ENCODE results near the gene ESCO1. TPM values are rescaled to one million over a fixed set of nuclear protein-coding genes. Genes with fewer than 3 reads are reported as not detected.

ESCO1 gene
- total and polyA plus RNA-seq, 11 donors, result 7.0 to 11.1 (median 9.1) TPM

DNA sequence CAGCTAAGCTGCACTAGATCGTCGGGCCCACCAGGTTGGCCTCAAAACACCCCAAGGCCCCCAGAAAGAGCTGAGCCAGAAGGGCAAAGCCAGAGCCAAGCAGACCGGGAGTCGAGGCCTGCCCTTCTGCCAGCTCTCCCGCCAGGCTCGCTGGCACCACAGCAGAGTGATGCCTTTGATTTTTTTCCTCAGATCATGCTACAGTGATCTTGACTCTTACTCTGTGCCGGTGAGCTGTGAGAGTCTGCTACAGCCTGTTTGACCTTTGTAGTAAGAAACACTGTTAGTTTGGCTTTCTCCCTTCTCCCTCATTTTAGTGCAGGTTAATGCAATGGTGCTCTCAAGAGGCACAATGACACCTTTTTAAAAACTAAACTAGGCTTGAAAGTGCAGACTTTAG lies 97.8 kb downstream of the ESCO1 start:
- peaks cover 0 to 3% (median 0%) of the 10 kb centered on the region in 9 donors for H3K36me3 ChIP-seq
- H3K27me3 ChIP-seq, result no peaks in the 10 kb centered on the region
- H3K4me1 ChIP-seq, result no peaks in the 10 kb centered on the region
- intact Hi-C loops (cut with DNase I), result loop anchor here in 1 of 10 donors (10.0 kb wide), 2 partner anchors 58 to 278 kb away; no protein-coding TSS in a partner anchor
- TF ChIP-seq CTCF (IDR thresholded peaks at IDR 0.05) (no peak), POLR2A (IDR thresholded peaks at IDR 0.05) (no peak)
- H3K9me3 ChIP-seq, result no peaks in the 10 kb centered on the region
- 66 to 81% (median 79%) methylated on average over 7 of the region's 7 CpGs for WGBS, 4 donors
- H3K27ac ChIP-seq, result no peak overlapping the region
- no peak for DNase-seq
- no peak overlapping the region for H3K4me3 ChIP-seq
- ATAC-seq, result no peak

- intact Hi-C loops (cut with DNase I), result loop anchor here in 3 of 10 donors (10.0 kb wide), 4 partner anchors 55 to 355 kb away; partner anchors contain the start of gene ESCO1 (in 1 of the 3)
- TF ChIP-seq CTCF (IDR thresholded peaks at IDR 0.05), result no peak
- no peak for TF ChIP-seq POLR2A (IDR thresholded peaks at IDR 0.05)
- 80 to 94% (median 88%) methylated on average over 3 to 16 of the region's 16 CpGs for WGBS, 4 donors
- ATAC-seq (peak in 1 of 4 donors; percentile 33), DNase-seq (no peak)
- Histone ChIP-seq H3K4me1 (no peaks in the 10 kb centered on the region), H3K27ac (no peak overlapping the region), H3K4me3 (no peak overlapping the region), H3K27me3 (no peaks in the 10 kb centered on the region), H3K9me3 (no peaks in the 10 kb centered on the region), H3K36me3 (peaks cover 0 to 7% (median 0%) of the 10 kb centered on the region in 9 donors)
These were observed 100.5 kb downstream of the ESCO1 start for GRCh38 chr18:21499997-21500396.

DNA sequence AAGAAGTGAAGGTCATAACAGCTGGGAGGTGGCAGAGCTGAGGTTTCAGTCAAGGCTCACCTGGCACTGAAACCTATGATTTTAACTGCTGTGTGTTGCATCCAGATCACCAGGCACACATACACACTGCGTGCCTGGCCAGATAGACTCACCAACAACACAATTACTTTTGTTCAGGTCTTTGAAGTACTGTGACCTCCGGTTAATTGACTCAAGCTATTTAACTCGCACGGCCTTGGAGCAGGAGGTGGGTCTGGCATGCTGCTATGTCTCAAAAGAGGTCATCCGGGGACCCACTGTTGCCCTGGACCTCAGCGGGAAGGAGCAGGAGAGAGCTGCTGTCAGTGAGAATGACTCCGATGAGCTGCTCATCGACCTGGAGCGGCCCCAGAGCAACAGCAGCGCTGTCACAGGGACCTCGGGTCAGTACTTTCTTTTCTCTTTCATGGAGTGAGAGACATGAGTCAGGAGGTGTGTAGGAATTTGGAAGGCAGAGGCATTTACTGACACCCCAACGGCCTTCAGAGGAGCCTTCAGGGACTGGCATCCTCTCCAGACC lies 104.1 kb downstream of the ESCO1 start:
- H3K27ac ChIP-seq, result no peak overlapping the region
- no peaks in the 10 kb centered on the region for H3K9me3 ChIP-seq
- H3K36me3 ChIP-seq, result peaks cover 0 to 7% (median 0%) of the 10 kb centered on the region in 9 donors
- intact Hi-C loops (cut with DNase I), result loop anchor here in 2 of 10 donors (10.0 kb wide), 2 partner anchors 108 to 358 kb away; partner anchors contain the start of gene ESCO1 (in 1 of the 2)
- DNase-seq (no peak), ATAC-seq (peak in 1 of 4 donors; percentile 10)
- no peaks in the 10 kb centered on the region for H3K27me3 ChIP-seq
- WGBS, 4 donors, result 91 to 92% (median 92%) methylated on average over 12 of the region's 12 CpGs
- TF ChIP-seq POLR2A (IDR thresholded peaks at IDR 0.05) (no peak), CTCF (IDR thresholded peaks at IDR 0.05) (no peak)
- H3K4me3 ChIP-seq, result no peak overlapping the region
- H3K4me1 ChIP-seq, result no peaks in the 10 kb centered on the region

- no peak overlapping the region for H3K4me3 ChIP-seq
- intact Hi-C loops (cut with DNase I), result loop anchor here in 2 of 10 donors (10.0 kb wide), 2 partner anchors 114 to 364 kb away; partner anchors contain the start of gene ESCO1 (in 1 of the 2)
- DNase-seq (no peak), ATAC-seq (no peak)
- no peaks in the 10 kb centered on the region for H3K27me3 ChIP-seq
- no peak overlapping the region for H3K27ac ChIP-seq
- no peaks in the 10 kb centered on the region for H3K36me3 ChIP-seq
- WGBS, 4 donors, result 61 to 82% (median 78%) methylated on average over 4 of the region's 4 CpGs
- no peaks in the 10 kb centered on the region for H3K4me1 ChIP-seq
- TF ChIP-seq CTCF (IDR thresholded peaks at IDR 0.05) (no peak), POLR2A (IDR thresholded peaks at IDR 0.05) (no peak)
- H3K9me3 ChIP-seq, result no peaks in the 10 kb centered on the region
These were observed 109.8 kb downstream of the ESCO1 start for GRCh38 chr18:21490748-21491147.
